AG08395 (cell line): Measurements from ENCODE around the gene ICAM4.

ENCODE experiments used
- DNase-seq: peaks from one replicate; pipeline ENCODE4 v3.0.0; 2012; ENCODE audit warnings: mixed read lengths, low spot score

The ICAM4 gene

GRCh38 chr19:10291554-10292205 lies 4.9 kb downstream of the ICAM4 start:
- no peak for DNase-seq

GRCh38 chr19:10292206-10292788 lies 5.5 kb downstream of the ICAM4 start:
- peak; percentile 66 for DNase-seq

- no peak for DNase-seq
Observed at GRCh38 chr19:10292789-10293636, 6.3 kb downstream of the ICAM4 start.

GRCh38 chr19:10293637-10294367 lies 7.0 kb downstream of the ICAM4 start:
- DNase-seq = no peak

GRCh38 chr19:10294368-10294697 lies 7.6 kb downstream of the ICAM4 start:
- DNase-seq = no peak

- no peak for DNase-seq
Observed at GRCh38 chr19:10295305-10295846, 8.6 kb downstream of the ICAM4 start.

- DNase-seq = no peak
Observed at GRCh38 chr19:10295847-10296591, 9.3 kb downstream of the ICAM4 start.

- DNase-seq = no peak
Observed at GRCh38 chr19:10299545-10300458, 13.0 kb downstream of the ICAM4 start.

- DNase-seq = peak; percentile 50
Observed at GRCh38 chr19:10305139-10305806, 18.5 kb downstream of the ICAM4 start.

- DNase-seq = no peak
Observed at GRCh38 chr19:10306327-10306726, 19.6 kb downstream of the ICAM4 start.

GRCh38 chr19:10309423-10309822 lies 22.7 kb downstream of the ICAM4 start, which contains the start of gene ZGLP1:
ZGLP1 (minus strand) TSS chr19:10309815.
- DNase-seq = no peak

- DNase-seq = peak; percentile 96
Observed at GRCh38 chr19:10315335-10316214, 28.8 kb downstream of the ICAM4 start, which contains the start of gene FDX2. FDX2 (minus strand) TSS chr19:10316015; CDS start chr19:10315996, 19 bp downstream.

- no peak for DNase-seq
Observed at GRCh38 chr19:10316229-10317044, 29.7 kb downstream of the ICAM4 start.

- no peak for DNase-seq
Observed at GRCh38 chr19:10317045-10317856, 30.5 kb downstream of the ICAM4 start.

- no peak for DNase-seq
Observed at GRCh38 chr19:10317857-10318462, 31.2 kb downstream of the ICAM4 start.
